HepG2 (cell line): ENCODE results near the gene ANTXR1. TPM values are rescaled to one million over a fixed set of nuclear protein-coding genes. Genes with fewer than 3 reads are reported as not detected.

ENCODE experiments used
- ATAC-seq: fragments of 200-7000 bp; cut with Tn5 transposase; 3 replicates; pipeline ENCODE4 v1.9.1; 2020; ENCODE audit warnings: mild to moderate bottlenecking, moderate library complexity
- BruUV-seq: library from RNA; stranded (reverse); fragments of 400-500 nt; replicated peaks from 2 replicates; lab custom pipeline; 2021; lab: Mats Ljungman, UMichigan
- CTCF ChIA-PET: fragments of 300-600 bp; formaldehyde crosslinking; extraction: SDS; loops from one replicate; lab custom pipeline; 2021; ENCODE audit warnings: low total read pairs, inconsistent platforms, low intra/inter-chr PET ratio; lab: Yijun Ruan, JAX
- POLR2A ChIA-PET: fragments of 350-600 bp; sonication (Branson Sonifier 250); formaldehyde crosslinking; loops from one replicate; lab custom pipeline; 2020; ENCODE audit warnings: antibody characterized with exemption, inconsistent platforms; lab: Yijun Ruan, JAX
- DNase-seq: peaks from one replicate; pipeline ENCODE4 v3.0.0-alpha.2; 2015; ENCODE audit warnings: low spot score
- FAIRE-seq: peaks from 3 replicates; lab custom pipeline; 2011; peaks lifted over from hg19 to GRCh38; lab: Jason Lieb, UNC
- H2AFZ ChIP-seq: one replicate; pipeline ENCODE4 v1.6.1; 2011; ENCODE audit warnings: low read length, inconsistent platforms
- H3K27ac ChIP-seq: fragments of 300-600 bp; 3 replicates; pipeline ENCODE4 v1.8.0; 2011; ENCODE audit warnings: mixed run types, mild to moderate bottlenecking, mixed read lengths, low read length, inconsistent platforms; ENCODE audit not compliant: insufficient read depth; ENCODE audit errors: extremely low read length
- H3K27me3 ChIP-seq, 2 experiments: fragments of 200-600 bp in 1 of 2; 2 replicates in 1 of 2; 3 replicates in 1 of 2; pipeline versions ENCODE4 v1.6.0 to v1.8.0; 2011; ENCODE audit warnings: low read length in 2 of 2, mild to moderate bottlenecking in 2 of 2, moderate library complexity in 2 of 2, inconsistent platforms in 1 of 2; ENCODE audit not compliant: insufficient read depth in 2 of 2, control insufficient read depth in 1 of 2
- H3K36me3 ChIP-seq, 2 experiments: fragments of 200-600 bp in 1 of 2; replicated peaks in 1 of 2; 2 replicates in 1 of 2; 3 replicates in 1 of 2; pipeline versions ENCODE4 v1.5.1 to v1.8.0; 2011; ENCODE audit warnings: low read length in 2 of 2, inconsistent platforms in 1 of 2; ENCODE audit not compliant: insufficient read depth in 2 of 2, control insufficient read depth in 1 of 2
- H3K4me1 ChIP-seq: 2 replicates; pipeline ENCODE4 v1.5.1; 2012; ENCODE audit warnings: low read length, inconsistent platforms; ENCODE audit not compliant: insufficient read depth
- H3K4me2 ChIP-seq: 2 replicates; pipeline ENCODE4 v1.6.0; 2011; ENCODE audit warnings: low read depth, low read length, inconsistent platforms
- H3K4me3 ChIP-seq, 3 experiments: fragments of 200-600 bp in 1 of 3; sonication (generic), shearing (Covaris generic) in 1 of 3; replicated peaks in 1 of 3; 2 replicates each; pipeline ENCODE4 v1.5.1; 2011 to 2016; ENCODE audit warnings: low read length in 3 of 3, inconsistent platforms in 2 of 3, low read depth in 2 of 3, mild to moderate bottlenecking in 2 of 3, control low read depth in 1 of 3, mixed read lengths in 1 of 3; ENCODE audit not compliant: insufficient read depth in 1 of 3
- H3K79me2 ChIP-seq: one replicate; pipeline ENCODE4 v1.6.1; 2011; ENCODE audit warnings: low read length, inconsistent platforms; ENCODE audit not compliant: insufficient read depth
- H3K9ac ChIP-seq: 2 replicates; pipeline ENCODE4 v1.6.0; 2011; ENCODE audit warnings: mild to moderate bottlenecking, low read depth, low read length, inconsistent platforms; ENCODE audit not compliant: insufficient read depth
- H3K9me3 ChIP-seq: 2 replicates; pipeline ENCODE4 v1.5.1; 2012; ENCODE audit warnings: mild to moderate bottlenecking, low read length
- H4K20me1 ChIP-seq: 2 replicates; pipeline ENCODE4 v1.6.0; 2011; ENCODE audit warnings: inconsistent platforms, mild to moderate bottlenecking, low read length, moderate library complexity; ENCODE audit not compliant: insufficient read depth
- CENPBD1 ChIP-seq: sonication (generic); formaldehyde crosslinking; IDR thresholded peaks from 2 replicates; pipeline ENCODE4 v1.8.0; 2022; ENCODE audit warnings: missing genetic modification reagents, low read depth, mild to moderate bottlenecking, borderline replicate concordance
- MIXL1 ChIP-seq: IDR thresholded peaks from 2 replicates; pipeline ENCODE4 v1.6.1; 2016
- NCOR1 ChIP-seq: fragments of 200-600 bp; sonication (generic); IDR thresholded peaks from 2 replicates; pipeline ENCODE4 v1.7.0; 2017; ENCODE audit warnings: antibody characterized with exemption, low read length, borderline replicate concordance
- RBFOX2 ChIP-seq: fragments of 200-400 bp; formaldehyde crosslinking; IDR thresholded peaks from 2 replicates; pipeline ENCODE4 v1.6.1; 2017; ENCODE audit warnings: low read depth, mild to moderate bottlenecking, low read length
- SRSF4 ChIP-seq: fragments of 200-400 bp; formaldehyde crosslinking; IDR thresholded peaks from one replicate; pipeline ENCODE4 v1.6.1; 2018; ENCODE audit warnings: mild to moderate bottlenecking, low read depth, low read length, moderate library complexity; ENCODE audit not compliant: poor library complexity, severe bottlenecking
- TBX2 ChIP-seq: sonication (generic); formaldehyde crosslinking; IDR thresholded peaks from 2 replicates; pipeline ENCODE4 v1.5.0; 2020; ENCODE audit warnings: missing genetic modification reagents, mild to moderate bottlenecking, borderline replicate concordance
- TEAD3 ChIP-seq: optimal IDR thresholded peaks from 2 replicates; pipeline ENCODE3; 2016; ENCODE audit warnings: borderline replicate concordance
- ZNF30 ChIP-seq: sonication (generic); formaldehyde crosslinking; IDR thresholded peaks from 2 replicates; pipeline ENCODE4 v1.5.0; 2020; ENCODE audit warnings: mild to moderate bottlenecking, missing genetic modification reagents
- ZNF34 ChIP-seq: sonication (generic); formaldehyde crosslinking; IDR thresholded peaks from 2 replicates; pipeline ENCODE4 v1.4.0; 2020; ENCODE audit warnings: mild to moderate bottlenecking, missing genetic modification reagents, borderline replicate concordance
- ZNF446 ChIP-seq: sonication (generic); formaldehyde crosslinking; IDR thresholded peaks from 2 replicates; pipeline ENCODE4 v1.5.0; 2020; ENCODE audit warnings: mild to moderate bottlenecking, missing genetic modification reagents
- ZNF468 ChIP-seq: sonication (generic); formaldehyde crosslinking; IDR thresholded peaks from 2 replicates; pipeline ENCODE4 v1.8.0; 2022; ENCODE audit warnings: mild to moderate bottlenecking, moderate library complexity, missing genetic modification reagents
- ZNF570 ChIP-seq: sonication (generic); formaldehyde crosslinking; IDR thresholded peaks from 2 replicates; pipeline ENCODE4 v1.4.0; 2020; ENCODE audit warnings: mild to moderate bottlenecking, missing genetic modification reagents, borderline replicate concordance
- ZNF670 ChIP-seq: sonication (generic); formaldehyde crosslinking; IDR thresholded peaks from 2 replicates; pipeline ENCODE4 v1.8.0; 2022; ENCODE audit warnings: mild to moderate bottlenecking, missing genetic modification reagents, borderline replicate concordance
- WGBS: methylation state at CpG from one replicate; pipeline ENCODE4 v1.1.6; 2017; ENCODE audit warnings: low lambda C conversion rate; 5-methylcytosine and 5-hydroxymethylcytosine counted together
- in situ Hi-C: cut with HindIII; loops from 2 replicates; pipeline ENCODE4 v1.10.0; 2017; ENCODE audit warnings: low pct_unique_long_range_greater_than_20kb; ENCODE audit not compliant: extremely low pct_ligation_motif_present
- intact Hi-C: fragments of 100-400 bp; cut with micrococcal nuclease; formaldehyde crosslinking; loops from one replicate; pipeline ENCODE4 v1.10.0; 2022; ENCODE audit not compliant: unreplicated experiment
- polyA plus RNA-seq, 8 experiments: library from polyadenylated mRNA; depleted of rRNA in 3 of 8; stranded (reverse) in 7 of 8; unstranded in 1 of 8; fragments of >200 nt; fragmentation: Illumina TruSeq in 4 of 8; extraction: Trizol in 4 of 8; gene quantifications; 2 replicates each; pipeline versions ENCODE4 v1.2.1 to v1.2.3, GENCODE V29; 2011 to 2016; ENCODE audit warnings: low read depth in 4 of 8, missing spikeins in 1 of 8, mixed read lengths in 1 of 8; ENCODE audit not compliant: insufficient read depth in 1 of 8
- total RNA-seq, 5 experiments: library from RNA; depleted of rRNA; stranded (reverse); fragments of >200 nt; fragmentation: Illumina TruSeq; extraction: Trizol; gene quantifications; 2 replicates each; pipeline ENCODE4 v1.2.3, GENCODE V29; 2016; ENCODE audit warnings: low read depth in 1 of 5
- TF ChIP-seq, protein P1 (sequence below): sonication (generic); formaldehyde crosslinking; conservative IDR thresholded peaks from 2 replicates; pipeline ENCODE4 v1.4.0; 2020; ENCODE audit warnings: missing genetic modification reagents
- TF ChIP-seq, protein P2 (sequence below): sonication (generic); formaldehyde crosslinking; IDR thresholded peaks from 2 replicates; pipeline ENCODE4 v1.4.0; 2020; ENCODE audit warnings: mild to moderate bottlenecking, missing genetic modification reagents, borderline replicate concordance
- TF ChIP-seq, protein P3 (sequence below): sonication (generic); formaldehyde crosslinking; IDR thresholded peaks from 2 replicates; pipeline ENCODE4 v1.4.0; 2020; ENCODE audit warnings: missing genetic modification reagents, borderline replicate concordance

ANTXR1 gene
- total and polyA plus RNA-seq, 2 of the 13 experiments (the other 11 are each of a cell fraction or from before 2014, with no cell fraction given), result 4.5 to 12.7 TPM

DNA sequence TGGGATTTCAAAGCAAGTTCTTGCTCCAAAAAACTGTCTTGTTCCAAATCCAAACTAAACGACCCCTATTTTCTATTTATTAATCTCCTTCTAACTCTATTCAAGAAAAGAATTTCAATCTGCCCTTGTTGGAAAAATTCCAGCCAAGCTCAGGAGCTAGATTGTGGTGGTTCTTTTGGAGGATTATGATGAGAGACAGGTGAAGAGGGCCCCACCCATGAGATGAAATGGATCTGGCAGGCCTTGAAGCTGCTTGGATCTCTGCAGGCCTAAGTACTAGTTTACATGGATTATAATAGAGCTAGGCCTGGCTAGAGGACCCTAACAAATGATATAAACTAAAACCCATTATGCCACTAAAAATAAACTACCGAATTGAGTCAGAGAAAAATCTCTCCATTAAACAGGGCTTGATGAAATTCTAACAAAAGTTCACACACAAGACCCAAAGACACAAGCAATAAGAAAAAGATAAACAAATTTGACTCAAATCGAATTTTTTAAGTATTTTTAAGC is 272.5 kb downstream of the ANTXR1 start (continued):
- TF ChIP-seq RBFOX2 (no peak), NCOR1 (no peak), ZNF30 (CRISPR knock-in tag) (no peak), ZNF446 (CRISPR knock-in tag) (no peak)

DNA sequence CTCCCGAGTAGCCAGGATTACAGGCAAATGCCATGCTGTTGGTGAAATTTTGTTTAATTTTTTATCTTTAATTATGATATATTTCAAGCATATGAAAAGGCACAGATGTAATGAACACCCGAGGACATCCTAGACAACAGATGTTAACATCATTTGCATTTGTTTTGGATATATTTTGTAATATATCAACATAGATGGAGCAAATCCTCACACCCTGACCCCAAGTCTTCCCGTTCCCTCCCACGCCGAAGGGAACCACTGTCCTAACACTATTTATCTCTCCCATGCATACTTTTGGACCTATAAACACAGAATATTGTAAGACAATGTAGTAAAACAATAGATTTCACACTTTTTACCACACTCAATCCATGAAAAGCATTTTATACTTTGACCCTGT is 274.6 kb downstream of the ANTXR1 start:
- H4K20me1 ChIP-seq, result no peaks in the 10 kb centered on the region
- no peak overlapping the region for H3K4me3 ChIP-seq
- no peak overlapping the region for H3K9ac ChIP-seq
- 97% methylated on average over 5 of the region's 5 CpGs for WGBS
- FAIRE-seq (no peak), ATAC-seq (no peak), DNase-seq (no peak)
- no peak overlapping the region for H2AFZ ChIP-seq
- H3K4me1 ChIP-seq, result peaks cover 52% of the 10 kb centered on the region
- POLR2A ChIA-PET, result no interaction called here
- peaks cover 0 to 30% of the 10 kb centered on the region in 2 experiments; a peak in 2 of 5 replicates for H3K36me3 ChIP-seq
- no peak overlapping the region for H3K27ac ChIP-seq
- H3K27me3 ChIP-seq, result no peaks in the 10 kb centered on the region
- intact Hi-C loops (no loop called here), in situ Hi-C loops (no loop called here)
- H3K79me2 ChIP-seq, result peaks cover 5% of the 10 kb centered on the region
- H3K4me2 ChIP-seq, result no peak overlapping the region
- BruUV-seq, result no TSS peak
- CTCF ChIA-PET, result no interaction called here
- H3K9me3 ChIP-seq, result no peaks in the 10 kb centered on the region
- TF ChIP-seq TEAD3 (CRISPR knock-in tag), result no peak
- TF ChIP-seq ZNF468 (CRISPR knock-in tag), result no peak
- no peak for TF ChIP-seq SRSF4
- TF ChIP-seq ZNF670 (CRISPR knock-in tag), result no peak
- TF ChIP-seq, protein P1, sequence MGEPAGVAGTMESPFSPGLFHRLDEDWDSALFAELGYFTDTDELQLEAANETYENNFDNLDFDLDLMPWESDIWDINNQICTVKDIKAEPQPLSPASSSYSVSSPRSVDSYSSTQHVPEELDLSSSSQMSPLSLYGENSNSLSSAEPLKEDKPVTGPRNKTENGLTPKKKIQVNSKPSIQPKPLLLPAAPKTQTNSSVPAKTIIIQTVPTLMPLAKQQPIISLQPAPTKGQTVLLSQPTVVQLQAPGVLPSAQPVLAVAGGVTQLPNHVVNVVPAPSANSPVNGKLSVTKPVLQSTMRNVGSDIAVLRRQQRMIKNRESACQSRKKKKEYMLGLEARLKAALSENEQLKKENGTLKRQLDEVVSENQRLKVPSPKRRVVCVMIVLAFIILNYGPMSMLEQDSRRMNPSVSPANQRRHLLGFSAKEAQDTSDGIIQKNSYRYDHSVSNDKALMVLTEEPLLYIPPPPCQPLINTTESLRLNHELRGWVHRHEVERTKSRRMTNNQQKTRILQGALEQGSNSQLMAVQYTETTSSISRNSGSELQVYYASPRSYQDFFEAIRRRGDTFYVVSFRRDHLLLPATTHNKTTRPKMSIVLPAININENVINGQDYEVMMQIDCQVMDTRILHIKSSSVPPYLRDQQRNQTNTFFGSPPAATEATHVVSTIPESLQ (CRISPR knock-in tag), result no peak
- TF ChIP-seq MIXL1 (CRISPR knock-in tag), result no peak
- TF ChIP-seq, protein P2, sequence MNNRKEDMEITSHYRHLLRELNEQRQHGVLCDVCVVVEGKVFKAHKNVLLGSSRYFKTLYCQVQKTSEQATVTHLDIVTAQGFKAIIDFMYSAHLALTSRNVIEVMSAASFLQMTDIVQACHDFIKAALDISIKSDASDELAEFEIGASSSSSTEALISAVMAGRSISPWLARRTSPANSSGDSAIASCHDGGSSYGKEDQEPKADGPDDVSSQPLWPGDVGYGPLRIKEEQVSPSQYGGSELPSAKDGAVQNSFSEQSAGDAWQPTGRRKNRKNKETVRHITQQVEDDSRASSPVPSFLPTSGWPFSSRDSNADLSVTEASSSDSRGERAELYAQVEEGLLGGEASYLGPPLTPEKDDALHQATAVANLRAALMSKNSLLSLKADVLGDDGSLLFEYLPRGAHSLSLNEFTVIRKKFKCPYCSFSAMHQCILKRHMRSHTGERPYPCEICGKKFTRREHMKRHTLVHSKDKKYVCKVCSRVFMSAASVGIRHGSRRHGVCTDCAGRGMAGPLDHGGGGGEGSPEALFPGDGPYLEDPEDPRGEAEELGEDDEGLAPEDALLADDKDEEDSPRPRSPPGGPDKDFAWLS, result no peak
- TF ChIP-seq, protein P3, sequence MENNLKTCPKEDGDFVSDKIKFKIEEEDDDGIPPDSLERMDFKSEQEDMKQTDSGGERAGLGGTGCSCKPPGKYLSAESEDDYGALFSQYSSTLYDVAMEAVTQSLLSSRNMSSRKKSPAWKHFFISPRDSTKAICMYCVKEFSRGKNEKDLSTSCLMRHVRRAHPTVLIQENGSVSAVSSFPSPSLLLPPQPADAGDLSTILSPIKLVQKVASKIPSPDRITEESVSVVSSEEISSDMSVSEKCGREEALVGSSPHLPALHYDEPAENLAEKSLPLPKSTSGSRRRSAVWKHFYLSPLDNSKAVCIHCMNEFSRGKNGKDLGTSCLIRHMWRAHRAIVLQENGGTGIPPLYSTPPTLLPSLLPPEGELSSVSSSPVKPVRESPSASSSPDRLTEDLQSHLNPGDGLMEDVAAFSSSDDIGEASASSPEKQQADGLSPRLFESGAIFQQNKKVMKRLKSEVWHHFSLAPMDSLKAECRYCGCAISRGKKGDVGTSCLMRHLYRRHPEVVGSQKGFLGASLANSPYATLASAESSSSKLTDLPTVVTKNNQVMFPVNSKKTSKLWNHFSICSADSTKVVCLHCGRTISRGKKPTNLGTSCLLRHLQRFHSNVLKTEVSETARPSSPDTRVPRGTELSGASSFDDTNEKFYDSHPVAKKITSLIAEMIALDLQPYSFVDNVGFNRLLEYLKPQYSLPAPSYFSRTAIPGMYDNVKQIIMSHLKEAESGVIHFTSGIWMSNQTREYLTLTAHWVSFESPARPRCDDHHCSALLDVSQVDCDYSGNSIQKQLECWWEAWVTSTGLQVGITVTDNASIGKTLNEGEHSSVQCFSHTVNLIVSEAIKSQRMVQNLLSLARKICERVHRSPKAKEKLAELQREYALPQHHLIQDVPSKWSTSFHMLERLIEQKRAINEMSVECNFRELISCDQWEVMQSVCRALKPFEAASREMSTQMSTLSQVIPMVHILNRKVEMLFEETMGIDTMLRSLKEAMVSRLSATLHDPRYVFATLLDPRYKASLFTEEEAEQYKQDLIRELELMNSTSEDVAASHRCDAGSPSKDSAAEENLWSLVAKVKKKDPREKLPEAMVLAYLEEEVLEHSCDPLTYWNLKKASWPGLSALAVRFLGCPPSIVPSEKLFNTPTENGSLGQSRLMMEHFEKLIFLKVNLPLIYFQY, result no peak
- TF ChIP-seq ZNF570 (CRISPR knock-in tag), result no peak
- no peak for TF ChIP-seq ZNF34 (CRISPR knock-in tag)
- TF ChIP-seq CENPBD1 (CRISPR knock-in tag), result no peak
- TF ChIP-seq TBX2 (CRISPR knock-in tag), result no peak
